HG03460 (cell line): ENCODE results near the gene RTN1.

Source experiments
- ATAC-seq: cut with Tn5 transposase; IDR thresholded peaks from one replicate; pipeline ENCODE4 v1.9.1; 2021; ENCODE audit not compliant: unreplicated experiment

Gene RTN1

GRCh38 chr14:59852350-59852749 lies 18.2 kb downstream of the RTN1 start:
- ATAC-seq, result no peak

GRCh38 chr14:59850458-59850857 lies 20.1 kb downstream of the RTN1 start:
- ATAC-seq, result no peak

- no peak for ATAC-seq
These were observed 21.0 kb downstream of the RTN1 start for GRCh38 chr14:59849411-59850130.

GRCh38 chr14:59848671-59849070 lies 21.9 kb downstream of the RTN1 start:
- ATAC-seq, result no peak

GRCh38 chr14:59847711-59848110 lies 22.9 kb downstream of the RTN1 start:
- no peak for ATAC-seq

- ATAC-seq, result no peak
These were observed 24.0 kb downstream of the RTN1 start for GRCh38 chr14:59846595-59846994.

GRCh38 chr14:59845245-59845644 lies 25.3 kb downstream of the RTN1 start:
- no peak for ATAC-seq

GRCh38 chr14:59844186-59844812 lies 26.3 kb downstream of the RTN1 start:
- ATAC-seq, result no peak

- ATAC-seq, result no peak
These were observed 34.5 kb downstream of the RTN1 start for GRCh38 chr14:59836116-59836515.

- no peak for ATAC-seq
These were observed 37.8 kb downstream of the RTN1 start for GRCh38 chr14:59832653-59833294.

- ATAC-seq, result no peak
These were observed 39.4 kb downstream of the RTN1 start for GRCh38 chr14:59831121-59831730.

GRCh38 chr14:59830338-59830734 lies 40.2 kb downstream of the RTN1 start:
- ATAC-seq, result no peak

- ATAC-seq, result no peak
These were observed 40.9 kb downstream of the RTN1 start for GRCh38 chr14:59829469-59830337.

GRCh38 chr14:59828276-59828675 lies 42.3 kb downstream of the RTN1 start:
- ATAC-seq, result no peak

GRCh38 chr14:59827401-59827800 lies 43.2 kb downstream of the RTN1 start:
- ATAC-seq, result no peak

GRCh38 chr14:59826150-59826549 lies 44.4 kb downstream of the RTN1 start:
- ATAC-seq, result no peak

GRCh38 chr14:59823179-59823578 lies 47.4 kb downstream of the RTN1 start:
- ATAC-seq, result no peak

- ATAC-seq, result no peak
These were observed 51.0 kb downstream of the RTN1 start for GRCh38 chr14:59819446-59820088.

- ATAC-seq, result no peak
These were observed 53.6 kb downstream of the RTN1 start for GRCh38 chr14:59816941-59817340.

- ATAC-seq, result no peak
These were observed 55.6 kb downstream of the RTN1 start for GRCh38 chr14:59814988-59815387.
